Measurements from ENCODE around the gene ARHGAP26.

Gene ARHGAP26

GRCh38 chr5:143120460-143121134 lies 350.4 kb downstream of the ARHGAP26 start:
- DNase-seq (ENCODE audit: low read depth): no peak

DNA sequence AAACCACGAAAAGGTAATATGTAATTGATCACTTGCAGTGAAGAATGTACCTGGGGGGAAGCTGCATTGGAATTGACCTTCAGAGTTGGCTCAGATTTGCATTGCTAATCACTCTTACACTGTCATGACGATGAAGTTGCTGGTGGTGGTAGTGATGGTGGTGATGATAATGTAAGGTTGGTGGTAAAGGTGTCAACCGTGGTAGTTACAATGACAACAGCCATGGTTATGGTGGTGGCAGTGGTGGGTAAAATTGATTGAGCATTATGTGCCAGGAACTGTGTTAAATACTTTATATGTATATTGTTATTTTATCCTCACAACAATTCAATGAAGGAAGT lies 350.9 kb downstream of the ARHGAP26 start:
- DNase-seq (ENCODE audit: low read depth): no peak

DNA sequence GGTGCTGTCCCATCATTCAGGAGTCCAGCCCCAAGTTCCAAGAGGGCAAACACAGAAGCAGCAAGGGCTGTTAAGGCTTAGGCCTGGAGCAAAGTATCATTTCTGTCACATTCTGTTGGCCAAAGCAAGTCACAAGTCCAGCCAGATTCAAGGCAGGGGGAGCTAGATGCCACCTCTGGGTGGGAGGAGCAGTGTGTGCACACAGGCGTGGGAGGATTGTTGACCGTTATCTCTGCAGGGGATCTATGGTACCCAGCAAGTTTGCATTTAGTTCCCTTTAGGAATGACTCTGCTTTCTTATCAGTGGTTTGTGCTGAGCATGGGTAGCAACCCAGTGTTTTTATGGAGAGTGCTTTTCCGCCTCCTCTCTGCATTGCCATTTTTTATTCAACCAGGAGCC lies 354.4 kb downstream of the ARHGAP26 start:
- DNase-seq (ENCODE audit: low read depth): no peak

GRCh38 chr5:143126174-143127019 lies 356.2 kb downstream of the ARHGAP26 start:
- no peak for DNase-seq (ENCODE audit: low read depth)

DNA sequence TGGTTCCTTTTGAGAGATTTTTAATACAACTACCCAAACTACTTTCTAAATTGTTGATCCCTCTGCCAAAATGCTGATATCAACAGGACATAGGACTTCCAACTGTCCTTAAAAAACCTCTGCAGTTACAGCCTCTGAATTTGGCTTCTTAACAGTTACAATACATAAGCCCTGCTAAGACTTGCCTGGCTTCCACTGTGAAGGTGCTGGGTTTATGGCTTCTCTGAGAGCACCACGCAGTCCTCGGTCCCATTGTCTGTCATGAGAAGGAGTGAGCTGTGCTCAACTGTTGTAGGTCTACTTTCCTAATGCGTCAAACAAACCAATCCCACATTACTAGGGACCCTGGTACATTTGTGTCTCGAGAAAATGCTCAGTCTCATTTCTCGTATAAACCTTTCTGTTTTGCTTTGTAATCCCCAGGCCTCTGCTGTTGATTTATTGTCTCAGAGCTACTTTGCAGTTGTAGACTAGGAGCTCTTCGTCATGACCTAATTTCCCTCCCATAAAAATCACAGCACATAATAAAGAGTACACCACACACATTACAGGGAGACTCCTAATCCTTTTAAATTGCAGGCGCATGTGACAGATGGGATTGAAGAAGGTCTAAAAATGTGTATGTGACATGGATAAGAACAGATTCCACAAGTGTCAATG lies 358.4 kb downstream of the ARHGAP26 start:
- DNase-seq (ENCODE audit: low read depth): no peak

GRCh38 chr5:143129203-143129602 lies 359.0 kb downstream of the ARHGAP26 start:
- no peak for DNase-seq (ENCODE audit: low read depth)

DNA sequence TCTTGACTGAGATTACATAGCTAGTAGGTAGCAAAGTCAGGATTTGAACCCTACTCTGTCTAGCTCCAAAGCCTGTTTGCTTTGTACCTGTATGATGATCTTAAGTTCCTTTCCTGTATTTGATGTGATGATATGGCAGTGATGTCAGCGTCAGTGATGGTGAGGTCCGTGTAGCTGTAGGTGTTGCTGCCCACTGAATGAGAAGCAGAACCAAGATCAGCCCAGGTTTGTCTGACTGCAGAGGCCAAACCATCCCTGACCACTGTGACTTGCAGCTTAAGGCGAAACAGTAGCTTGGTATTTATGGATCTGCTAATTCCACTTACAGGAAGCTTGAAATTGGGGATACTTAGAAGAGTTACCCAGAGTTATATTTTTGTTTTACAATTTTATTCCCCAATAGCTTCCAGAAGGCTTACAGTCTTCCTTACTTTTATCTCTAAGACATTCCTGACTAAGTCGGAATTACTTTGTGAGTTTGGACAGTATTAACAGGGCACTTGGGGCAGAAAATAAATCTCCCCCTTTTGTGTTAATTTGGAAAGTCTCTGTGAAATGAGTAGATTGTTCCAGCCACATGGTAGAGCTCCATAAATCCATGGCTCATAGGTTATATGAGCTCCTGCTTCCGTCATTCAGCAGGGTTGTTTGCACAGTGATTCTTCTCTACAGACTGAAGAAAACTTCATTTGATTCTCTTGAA lies 359.9 kb downstream of the ARHGAP26 start:
- no peak for DNase-seq (ENCODE audit: low read depth)

DNA sequence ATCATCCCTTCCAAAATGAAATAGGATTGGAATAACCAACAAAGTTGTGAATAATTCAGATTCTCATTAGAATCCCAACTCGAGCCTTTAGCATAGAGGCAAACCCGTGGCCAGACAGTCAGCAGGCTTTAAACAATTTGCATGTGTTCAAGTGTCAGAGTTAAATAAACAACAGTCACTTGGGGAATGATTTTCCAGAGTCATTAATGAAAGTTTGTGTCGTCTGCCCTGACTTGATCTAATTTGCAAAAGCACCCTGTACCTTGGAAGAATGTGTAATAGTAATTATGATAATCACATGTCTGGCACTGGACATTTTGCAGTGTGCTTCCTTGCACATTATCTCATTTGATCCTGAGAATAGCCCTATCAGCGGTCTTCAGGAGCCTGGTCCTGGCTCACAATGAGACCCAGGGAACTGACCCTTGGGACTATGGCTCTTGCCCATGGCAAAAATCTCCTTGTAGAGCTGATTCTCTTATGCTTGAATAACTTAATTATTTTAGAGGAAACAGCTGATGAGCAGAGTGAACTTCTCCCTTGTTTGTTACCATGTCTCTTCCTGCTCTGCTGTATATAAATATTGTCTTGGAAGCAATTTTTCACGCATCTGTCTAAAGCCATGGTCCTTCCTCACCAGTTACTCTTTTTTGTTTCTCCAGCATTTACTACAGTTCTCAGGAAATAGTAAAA lies 360.6 kb downstream of the ARHGAP26 start:
- no peak for DNase-seq (ENCODE audit: low read depth)

DNA sequence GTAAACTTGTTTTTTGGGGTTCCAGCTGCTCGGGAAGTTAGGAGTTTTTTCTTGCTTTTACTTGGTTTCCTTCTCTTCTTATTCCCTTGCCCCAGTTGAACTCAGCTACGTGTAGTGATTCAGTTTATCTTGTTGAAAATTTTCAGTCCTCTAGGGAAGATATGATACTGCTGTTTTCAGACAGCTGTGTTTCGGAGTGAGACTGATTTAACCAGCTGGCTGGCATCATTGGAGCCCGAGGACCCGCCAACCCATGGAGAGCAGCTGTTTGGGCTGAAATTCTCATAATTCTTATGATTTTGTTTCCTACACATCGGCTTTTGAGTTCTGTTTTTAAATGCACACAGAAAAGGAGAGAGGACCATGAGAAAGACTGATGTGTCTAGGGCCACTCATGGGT lies 361.8 kb downstream of the ARHGAP26 start:
- no peak for DNase-seq (ENCODE audit: low read depth)

- DNase-seq (ENCODE audit: low read depth): no peak
Observed at GRCh38 chr5:143132739-143133138, 362.6 kb downstream of the ARHGAP26 start.

DNA sequence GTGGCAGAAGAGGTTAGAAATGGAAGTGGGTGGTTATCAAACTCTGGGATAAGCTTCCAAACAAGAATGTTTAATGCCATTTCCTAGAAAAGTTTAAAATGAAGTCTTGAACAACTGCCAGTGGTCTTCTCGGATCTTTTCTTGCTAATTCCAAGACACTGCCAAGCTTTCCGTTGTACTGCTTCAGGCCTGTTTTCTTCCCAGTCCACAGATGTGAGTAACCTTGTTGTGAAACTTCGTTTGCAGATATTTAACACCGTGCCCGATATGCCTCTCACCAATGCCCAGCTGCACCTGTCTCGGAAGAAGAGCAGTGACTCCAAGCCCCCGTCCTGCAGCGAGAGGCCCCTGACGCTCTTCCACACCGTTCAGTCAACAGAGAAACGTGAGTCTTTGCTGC lies 363.5 kb downstream of the ARHGAP26 start:
- peak; percentile 26 for DNase-seq (ENCODE audit: low read depth)

GRCh38 chr5:143134269-143134668 lies 364.1 kb downstream of the ARHGAP26 start:
- no peak for DNase-seq (ENCODE audit: low read depth)

GRCh38 chr5:143134900-143135299 lies 364.7 kb downstream of the ARHGAP26 start:
- no peak for DNase-seq (ENCODE audit: low read depth)

- DNase-seq (ENCODE audit: low read depth): no peak
Observed at GRCh38 chr5:143135832-143136551, 365.8 kb downstream of the ARHGAP26 start.

GRCh38 chr5:143138839-143139238 lies 368.7 kb downstream of the ARHGAP26 start:
- DNase-seq (ENCODE audit: low read depth): no peak

DNA sequence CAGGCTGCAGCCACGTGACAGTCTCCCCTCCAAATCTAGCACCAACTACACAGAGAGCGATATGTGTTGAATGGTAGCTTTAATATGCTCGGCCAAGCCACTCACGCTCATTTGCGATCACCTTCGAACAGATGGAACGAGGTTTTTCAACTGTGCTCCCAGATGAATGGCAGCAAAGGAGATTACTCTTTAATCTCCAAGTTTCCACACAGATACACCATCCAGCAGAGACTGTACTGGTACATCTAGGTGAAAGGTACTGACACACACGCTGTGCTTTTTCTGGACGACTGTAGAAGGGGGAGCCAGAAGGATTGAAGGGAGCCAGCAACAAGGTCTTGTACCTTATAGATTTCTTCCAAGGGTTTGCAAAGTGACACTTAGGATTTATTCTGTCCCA lies 369.4 kb downstream of the ARHGAP26 start:
- no peak for DNase-seq (ENCODE audit: low read depth)

- no peak for DNase-seq (ENCODE audit: low read depth)
Observed at GRCh38 chr5:143140492-143141203, 370.5 kb downstream of the ARHGAP26 start.

DNA sequence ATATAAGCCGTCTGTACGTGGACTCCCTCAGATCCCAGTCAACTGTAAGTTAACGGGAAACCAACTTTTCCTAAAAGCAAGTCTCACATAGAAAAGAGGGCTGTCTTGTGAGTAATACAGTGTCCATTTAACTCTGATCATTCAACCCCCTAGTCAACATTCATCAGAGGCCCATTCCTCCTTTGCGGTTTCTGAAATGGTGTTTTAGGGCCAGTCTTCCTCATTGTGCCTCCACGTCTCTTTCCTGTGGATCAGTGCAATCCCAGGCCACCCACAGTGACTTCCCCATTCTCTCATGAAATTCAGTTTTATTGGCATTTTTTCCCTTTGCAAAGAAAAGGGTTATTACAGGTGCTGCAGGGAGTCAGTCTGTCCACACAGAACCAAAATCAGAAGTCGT lies 371.5 kb downstream of the ARHGAP26 start:
- DNase-seq (ENCODE audit: low read depth): no peak

- DNase-seq (ENCODE audit: low read depth): no peak
Observed at GRCh38 chr5:143142596-143143435, 372.6 kb downstream of the ARHGAP26 start.

DNA sequence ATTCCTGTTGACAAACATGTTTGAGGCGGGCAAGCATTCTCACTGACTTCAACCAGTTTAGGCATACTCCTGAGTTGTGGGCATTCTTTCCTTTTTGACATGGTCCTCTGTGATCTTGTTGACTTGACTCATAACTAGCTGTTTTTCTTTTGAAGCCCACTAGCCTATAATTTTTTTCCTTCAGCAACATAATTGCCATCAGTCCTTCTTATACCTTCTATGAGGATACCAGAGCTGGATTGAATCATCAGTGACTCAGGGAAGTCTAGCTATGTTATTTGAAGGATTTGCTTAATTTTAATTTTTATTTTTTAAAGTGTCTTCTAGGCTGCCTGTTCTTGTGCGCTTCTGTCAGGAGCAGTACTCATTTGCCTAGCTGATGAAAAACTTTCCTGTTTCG lies 373.8 kb downstream of the ARHGAP26 start:
- no peak for DNase-seq (ENCODE audit: low read depth)

Measured in fibroblast of gingiva (primary cell).